ENCODE data around the gene PSMG3. TPM values are rescaled to one million over a fixed set of nuclear protein-coding genes. Genes with fewer than 3 reads are reported as not detected.
A peak's percentile ranks its signal among the peaks of the same experiment; 100 is the strongest.

Gene PSMG3
- total and polyA plus RNA-seq, 4 donors, result 16.3 to 44.7 (median 41.9) TPM

DNA sequence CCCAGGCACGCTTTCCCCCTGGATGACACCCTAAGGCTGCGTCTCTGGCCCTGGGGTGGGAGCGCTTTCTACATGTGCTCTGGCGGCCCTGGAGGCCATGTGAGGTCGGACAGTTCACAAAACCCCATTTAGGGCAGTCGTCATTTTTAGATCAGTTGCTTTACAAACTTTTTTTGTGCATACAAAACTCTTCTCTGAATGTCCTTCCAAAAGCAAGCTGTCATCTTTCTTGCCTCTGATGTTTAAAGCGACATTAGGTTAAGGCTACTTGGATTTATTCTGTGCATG is 33.4 kb downstream of the PSMG3 start:
- peaks cover 48% of the 10 kb centered on the region for H3K36me3 ChIP-seq (ENCODE audit: control insufficient read depth, insufficient read depth, low read length)
- no peak overlapping the region for H3K4me3 ChIP-seq (ENCODE audit: low read depth, low read length)
- no peaks in the 10 kb centered on the region for H3K9me3 ChIP-seq (ENCODE audit: control insufficient read depth, insufficient read depth, low read length)
- WGBS (ENCODE audit: insufficient coverage), result 73% methylated on average over 7 of the region's 7 CpGs
- H3K27ac ChIP-seq (ENCODE audit: low read depth, low read length), result peak overlapping the region; percentile 94
- H3K4me1 ChIP-seq (ENCODE audit: control insufficient read depth, insufficient read depth, low read length), result peaks cover 73% of the 10 kb centered on the region
- H3K27me3 ChIP-seq (ENCODE audit: control insufficient read depth, insufficient read depth, low read length), result peaks cover 5% of the 10 kb centered on the region
- DNase-seq (ENCODE audit: low read depth in 4 of 6, low spot score in 6 of 6), result no peak

- Histone ChIP-seq H3K27ac (ENCODE audit: low read depth, low read length) (peak overlapping the region; percentile 94), H3K9me3 (ENCODE audit: control insufficient read depth, insufficient read depth, low read length) (no peaks in the 10 kb centered on the region), H3K4me3 (ENCODE audit: low read depth, low read length) (no peak overlapping the region), H3K36me3 (ENCODE audit: control insufficient read depth, insufficient read depth, low read length) (peaks cover 43% of the 10 kb centered on the region), H3K27me3 (ENCODE audit: control insufficient read depth, insufficient read depth, low read length) (peaks cover 5% of the 10 kb centered on the region), H3K4me1 (ENCODE audit: control insufficient read depth, insufficient read depth, low read length) (peaks cover 76% of the 10 kb centered on the region)
- no peak for DNase-seq (ENCODE audit: low read depth in 4 of 6, low spot score in 6 of 6)
- WGBS (ENCODE audit: insufficient coverage), result 79% methylated on average over 42 of the region's 42 CpGs
Measured at GRCh38 chr7:1535701-1536454, 34.0 kb downstream of the PSMG3 start.

GRCh38 chr7:1535100-1535458 is 34.8 kb downstream of the PSMG3 start:
- H3K4me3 ChIP-seq (ENCODE audit: low read depth, low read length), result no peak overlapping the region
- no peak overlapping the region for H3K27ac ChIP-seq (ENCODE audit: low read depth, low read length)
- H3K36me3 ChIP-seq (ENCODE audit: control insufficient read depth, insufficient read depth, low read length), result peaks cover 35% of the 10 kb centered on the region
- 80% methylated on average over 6 of the region's 6 CpGs for WGBS (ENCODE audit: insufficient coverage)
- H3K4me1 ChIP-seq (ENCODE audit: control insufficient read depth, insufficient read depth, low read length), result peaks cover 79% of the 10 kb centered on the region
- DNase-seq (ENCODE audit: low read depth in 4 of 6, low spot score in 6 of 6), result no peak
- H3K9me3 ChIP-seq (ENCODE audit: control insufficient read depth, insufficient read depth, low read length), result no peaks in the 10 kb centered on the region
- H3K27me3 ChIP-seq (ENCODE audit: control insufficient read depth, insufficient read depth, low read length), result peaks cover 5% of the 10 kb centered on the region

DNA sequence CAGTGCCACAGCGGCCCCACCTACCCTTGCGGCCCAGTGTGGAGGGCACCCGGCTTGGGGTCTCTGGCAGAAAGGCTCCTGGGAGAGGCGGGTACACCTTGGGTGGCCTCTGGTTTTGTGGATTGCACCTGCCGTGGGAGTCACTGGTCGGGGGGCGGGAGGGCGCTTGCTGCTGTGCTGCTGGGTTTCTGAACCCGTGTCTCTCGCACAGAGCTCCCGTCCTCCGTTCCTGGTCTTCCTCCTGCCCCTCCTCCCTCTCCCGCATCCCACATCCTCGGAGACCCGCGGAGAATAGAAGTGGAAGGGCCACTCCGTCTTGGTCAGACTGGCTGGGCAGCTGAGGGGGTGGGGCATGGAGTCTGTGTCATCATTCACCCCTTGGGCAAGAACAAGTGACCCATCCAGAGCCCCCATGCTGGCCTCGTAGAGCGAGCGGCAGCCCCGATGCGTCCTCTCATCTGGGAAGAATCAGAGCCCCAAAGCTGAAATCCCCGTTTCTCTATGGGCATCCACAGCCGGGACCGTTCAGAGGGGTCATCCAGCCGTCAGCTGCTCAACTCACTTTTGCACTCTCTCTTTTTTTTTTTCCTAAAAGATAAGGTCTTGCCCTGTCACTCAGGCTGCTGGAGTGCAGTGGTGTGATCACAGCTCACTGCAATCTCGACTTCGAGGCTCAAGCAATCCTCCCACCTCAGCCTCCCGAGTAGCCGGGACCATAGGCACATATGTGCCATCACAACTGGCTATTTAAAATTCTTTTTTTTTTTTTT is 35.3 kb downstream of the PSMG3 start:
- Histone ChIP-seq H3K4me1 (ENCODE audit: control insufficient read depth, insufficient read depth, low read length) (peaks cover 79% of the 10 kb centered on the region), H3K4me3 (ENCODE audit: low read depth, low read length) (no peak overlapping the region), H3K27ac (ENCODE audit: low read depth, low read length) (no peak overlapping the region), H3K27me3 (ENCODE audit: control insufficient read depth, insufficient read depth, low read length) (peaks cover 5% of the 10 kb centered on the region), H3K9me3 (ENCODE audit: control insufficient read depth, insufficient read depth, low read length) (no peaks in the 10 kb centered on the region), H3K36me3 (ENCODE audit: control insufficient read depth, insufficient read depth, low read length) (peaks cover 29% of the 10 kb centered on the region)
- WGBS (ENCODE audit: insufficient coverage), result 76% methylated on average over 17 of the region's 30 CpGs
- no peak for DNase-seq (ENCODE audit: low read depth in 4 of 6, low spot score in 6 of 6)

GRCh38 chr7:1533547-1534329 is 36.1 kb downstream of the PSMG3 start:
- Histone ChIP-seq H3K27ac (ENCODE audit: low read depth, low read length) (peak overlapping the region; percentile 43), H3K4me3 (ENCODE audit: low read depth, low read length) (no peak overlapping the region), H3K27me3 (ENCODE audit: control insufficient read depth, insufficient read depth, low read length) (peaks cover 5% of the 10 kb centered on the region), H3K36me3 (ENCODE audit: control insufficient read depth, insufficient read depth, low read length) (peaks cover 22% of the 10 kb centered on the region), H3K4me1 (ENCODE audit: control insufficient read depth, insufficient read depth, low read length) (peaks cover 72% of the 10 kb centered on the region), H3K9me3 (ENCODE audit: control insufficient read depth, insufficient read depth, low read length) (no peaks in the 10 kb centered on the region)
- DNase-seq (ENCODE audit: low read depth in 4 of 6, low spot score in 6 of 6), result peak in 1 of 6 donors; percentile 35
- WGBS (ENCODE audit: insufficient coverage), result 77% methylated on average over 24 of the region's 24 CpGs

- WGBS (ENCODE audit: insufficient coverage), result 90% methylated on average over 6 of the region's 9 CpGs
- Histone ChIP-seq H3K4me3 (ENCODE audit: low read depth, low read length) (no peak overlapping the region), H3K9me3 (ENCODE audit: control insufficient read depth, insufficient read depth, low read length) (no peaks in the 10 kb centered on the region), H3K36me3 (ENCODE audit: control insufficient read depth, insufficient read depth, low read length) (peaks cover 19% of the 10 kb centered on the region), H3K27me3 (ENCODE audit: control insufficient read depth, insufficient read depth, low read length) (peaks cover 5% of the 10 kb centered on the region), H3K27ac (ENCODE audit: low read depth, low read length) (peak overlapping the region; percentile 43), H3K4me1 (ENCODE audit: control insufficient read depth, insufficient read depth, low read length) (peaks cover 66% of the 10 kb centered on the region)
- DNase-seq (ENCODE audit: low read depth in 4 of 6, low spot score in 6 of 6), result no peak
Measured at GRCh38 chr7:1533255-1533546, 36.6 kb downstream of the PSMG3 start.

DNA sequence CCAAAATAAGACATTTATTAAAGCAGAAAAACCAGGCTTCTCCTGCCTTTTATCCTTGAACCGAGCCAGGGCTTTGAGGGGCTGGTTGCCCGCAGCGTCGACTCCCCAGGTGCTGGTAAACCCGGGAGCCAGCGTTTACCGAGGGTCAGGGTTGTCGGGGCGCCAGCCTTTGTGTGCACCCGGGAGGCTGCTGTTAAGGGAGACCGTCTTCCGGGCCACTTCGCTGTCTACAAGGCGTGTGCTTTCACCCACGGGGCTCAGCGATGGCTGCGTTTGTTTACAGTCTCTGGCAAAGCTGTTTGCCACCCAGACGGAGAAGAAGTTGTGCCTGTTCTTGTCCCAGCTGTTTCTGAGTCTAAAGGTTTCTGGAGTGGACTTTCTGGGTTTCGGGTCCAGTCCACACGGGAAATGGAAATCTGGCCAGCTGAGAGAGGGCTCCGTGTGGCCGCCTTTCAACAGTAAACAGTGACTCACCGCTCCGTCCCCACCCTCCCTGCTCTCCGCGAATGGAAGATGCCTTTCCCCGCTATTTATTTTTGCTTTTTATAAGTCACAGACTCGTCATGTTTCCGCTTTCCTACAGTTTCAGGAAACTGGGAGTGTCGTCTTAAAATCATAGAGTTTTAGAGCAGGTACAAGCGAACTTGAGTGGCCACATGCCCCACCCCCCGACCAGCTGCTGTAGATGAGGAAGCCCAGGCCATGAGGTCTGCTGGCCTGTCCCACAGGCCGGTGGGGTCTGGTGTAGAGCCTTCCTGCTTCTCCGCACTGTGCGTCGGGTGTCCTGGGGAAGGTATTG is 37.2 kb downstream of the PSMG3 start:
- DNase-seq (ENCODE audit: low read depth in 4 of 6, low spot score in 6 of 6), result peak in 1 of 6 donors; percentile 45
- H3K4me1 ChIP-seq (ENCODE audit: control insufficient read depth, insufficient read depth, low read length), result peaks cover 61% of the 10 kb centered on the region
- peak overlapping the region; percentile 43 for H3K27ac ChIP-seq (ENCODE audit: low read depth, low read length)
- H3K4me3 ChIP-seq (ENCODE audit: low read depth, low read length), result peak overlapping the region; percentile 16
- peaks cover 3% of the 10 kb centered on the region for H3K27me3 ChIP-seq (ENCODE audit: control insufficient read depth, insufficient read depth, low read length)
- H3K36me3 ChIP-seq (ENCODE audit: control insufficient read depth, insufficient read depth, low read length), result peaks cover 19% of the 10 kb centered on the region
- 32% methylated on average over 29 of the region's 36 CpGs for WGBS (ENCODE audit: insufficient coverage)
- H3K9me3 ChIP-seq (ENCODE audit: control insufficient read depth, insufficient read depth, low read length), result no peaks in the 10 kb centered on the region

- no CpG with 5 or more reads among the region's 10 CpGs for WGBS (ENCODE audit: insufficient coverage)
- Histone ChIP-seq H3K4me1 (ENCODE audit: control insufficient read depth, insufficient read depth, low read length) (peaks cover 54% of the 10 kb centered on the region), H3K27me3 (ENCODE audit: control insufficient read depth, insufficient read depth, low read length) (peaks cover 2% of the 10 kb centered on the region), H3K27ac (ENCODE audit: low read depth, low read length) (peak overlapping the region; percentile 57), H3K4me3 (ENCODE audit: low read depth, low read length) (peak overlapping the region; percentile 31), H3K36me3 (ENCODE audit: control insufficient read depth, insufficient read depth, low read length) (peaks cover 14% of the 10 kb centered on the region), H3K9me3 (ENCODE audit: control insufficient read depth, insufficient read depth, low read length) (no peaks in the 10 kb centered on the region)
- no peak for DNase-seq (ENCODE audit: low read depth in 4 of 6, low spot score in 6 of 6)
Measured at GRCh38 chr7:1531979-1532455, 37.8 kb downstream of the PSMG3 start.

All from spinal cord (tissue), 10 donors.